ENCODE data around the gene UGT1A7.

GRCh38 chr2:233803292-233803911 is 121.7 kb downstream of the UGT1A7 start:
- TF ChIP-seq, protein P1, sequence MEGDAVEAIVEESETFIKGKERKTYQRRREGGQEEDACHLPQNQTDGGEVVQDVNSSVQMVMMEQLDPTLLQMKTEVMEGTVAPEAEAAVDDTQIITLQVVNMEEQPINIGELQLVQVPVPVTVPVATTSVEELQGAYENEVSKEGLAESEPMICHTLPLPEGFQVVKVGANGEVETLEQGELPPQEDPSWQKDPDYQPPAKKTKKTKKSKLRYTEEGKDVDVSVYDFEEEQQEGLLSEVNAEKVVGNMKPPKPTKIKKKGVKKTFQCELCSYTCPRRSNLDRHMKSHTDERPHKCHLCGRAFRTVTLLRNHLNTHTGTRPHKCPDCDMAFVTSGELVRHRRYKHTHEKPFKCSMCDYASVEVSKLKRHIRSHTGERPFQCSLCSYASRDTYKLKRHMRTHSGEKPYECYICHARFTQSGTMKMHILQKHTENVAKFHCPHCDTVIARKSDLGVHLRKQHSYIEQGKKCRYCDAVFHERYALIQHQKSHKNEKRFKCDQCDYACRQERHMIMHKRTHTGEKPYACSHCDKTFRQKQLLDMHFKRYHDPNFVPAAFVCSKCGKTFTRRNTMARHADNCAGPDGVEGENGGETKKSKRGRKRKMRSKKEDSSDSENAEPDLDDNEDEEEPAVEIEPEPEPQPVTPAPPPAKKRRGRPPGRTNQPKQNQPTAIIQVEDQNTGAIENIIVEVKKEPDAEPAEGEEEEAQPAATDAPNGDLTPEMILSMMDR (IDR thresholded peaks at IDR 0.05) = no peak
- TF ChIP-seq POLR2A (IDR thresholded peaks at IDR 0.05) = no peak
